ENCODE results near the gene FAM186B. TPM values are rescaled to one million over a fixed set of nuclear protein-coding genes. Genes with fewer than 3 reads are reported as not detected.

The FAM186B gene
- total and polyA plus RNA-seq, 8 donors: 0.20 to 4.6 (median 3.0) TPM

DNA sequence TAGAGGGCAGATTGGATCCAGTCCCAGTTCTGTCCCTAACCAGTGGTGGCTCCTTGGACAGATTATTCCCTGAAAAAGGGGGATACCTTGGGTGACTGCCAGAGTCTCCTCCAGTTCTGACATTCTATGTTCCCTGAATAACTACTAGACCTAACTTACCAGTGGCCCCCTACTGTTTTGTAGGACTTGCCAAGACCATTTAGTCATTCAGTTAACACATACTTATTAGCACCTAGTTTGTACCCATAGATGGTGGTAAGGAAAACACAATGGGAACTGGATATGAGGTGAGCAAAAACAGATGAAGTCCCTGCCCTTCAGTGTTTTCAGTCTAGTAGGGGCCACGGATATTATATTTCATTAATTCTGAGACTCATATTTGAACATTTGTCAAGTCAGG, 21.4 kb upstream of the FAM186B start:
- H3K4me1 ChIP-seq: peaks cover 8 to 23% of the 10 kb centered on the region in 2 donors

DNA sequence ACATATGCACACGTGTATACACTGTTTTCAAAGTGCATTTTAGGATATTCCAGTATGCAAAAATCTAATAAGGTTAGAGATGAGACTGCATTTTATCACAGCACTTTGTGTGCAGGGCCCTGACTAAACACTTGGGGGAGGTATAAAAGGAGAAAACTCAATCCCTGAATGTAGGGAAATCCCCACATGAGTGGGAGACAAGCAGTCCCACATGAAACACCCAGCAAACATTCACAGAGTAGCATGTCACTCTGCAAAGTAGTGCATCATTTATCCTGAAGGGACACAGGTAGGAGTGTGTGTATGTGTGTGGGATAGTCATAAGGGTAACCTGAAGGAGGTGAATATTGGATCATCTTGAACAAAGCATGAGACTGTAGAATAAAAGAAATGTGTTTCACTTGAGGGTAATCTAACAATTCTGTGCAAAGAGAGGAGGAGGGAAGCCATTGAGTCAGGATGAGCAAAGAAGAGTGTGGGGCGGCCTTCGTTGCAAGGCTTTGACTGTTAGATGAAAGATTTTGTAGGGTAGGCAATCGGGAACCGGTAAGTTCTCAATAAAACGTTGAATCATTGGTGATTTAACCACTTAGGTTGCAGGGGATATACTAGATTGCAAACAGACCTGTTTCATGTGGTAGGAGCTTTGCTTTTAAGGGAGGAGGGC, 20.9 kb upstream of the FAM186B start:
- no peak overlapping the region for H3K27ac ChIP-seq

More for the DNA sequence above, 21.4 kb upstream of the FAM186B start:
- H3K27ac ChIP-seq: no peak overlapping the region
- peaks cover 0 to 3% of the 10 kb centered on the region in 2 donors for H3K36me3 ChIP-seq
- intact Hi-C loops (cut with DNase I): no loop called here
- no peak overlapping the region for H3K4me3 ChIP-seq
- TF ChIP-seq, protein P1, sequence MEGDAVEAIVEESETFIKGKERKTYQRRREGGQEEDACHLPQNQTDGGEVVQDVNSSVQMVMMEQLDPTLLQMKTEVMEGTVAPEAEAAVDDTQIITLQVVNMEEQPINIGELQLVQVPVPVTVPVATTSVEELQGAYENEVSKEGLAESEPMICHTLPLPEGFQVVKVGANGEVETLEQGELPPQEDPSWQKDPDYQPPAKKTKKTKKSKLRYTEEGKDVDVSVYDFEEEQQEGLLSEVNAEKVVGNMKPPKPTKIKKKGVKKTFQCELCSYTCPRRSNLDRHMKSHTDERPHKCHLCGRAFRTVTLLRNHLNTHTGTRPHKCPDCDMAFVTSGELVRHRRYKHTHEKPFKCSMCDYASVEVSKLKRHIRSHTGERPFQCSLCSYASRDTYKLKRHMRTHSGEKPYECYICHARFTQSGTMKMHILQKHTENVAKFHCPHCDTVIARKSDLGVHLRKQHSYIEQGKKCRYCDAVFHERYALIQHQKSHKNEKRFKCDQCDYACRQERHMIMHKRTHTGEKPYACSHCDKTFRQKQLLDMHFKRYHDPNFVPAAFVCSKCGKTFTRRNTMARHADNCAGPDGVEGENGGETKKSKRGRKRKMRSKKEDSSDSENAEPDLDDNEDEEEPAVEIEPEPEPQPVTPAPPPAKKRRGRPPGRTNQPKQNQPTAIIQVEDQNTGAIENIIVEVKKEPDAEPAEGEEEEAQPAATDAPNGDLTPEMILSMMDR (IDR thresholded peaks at IDR 0.05): no peak
- ATAC-seq (no peak), DNase-seq (no peak)
- no peaks in the 10 kb centered on the region for H3K9me3 ChIP-seq
- H3K27me3 ChIP-seq: peaks cover 0 to 10% of the 10 kb centered on the region in 2 donors

DNA sequence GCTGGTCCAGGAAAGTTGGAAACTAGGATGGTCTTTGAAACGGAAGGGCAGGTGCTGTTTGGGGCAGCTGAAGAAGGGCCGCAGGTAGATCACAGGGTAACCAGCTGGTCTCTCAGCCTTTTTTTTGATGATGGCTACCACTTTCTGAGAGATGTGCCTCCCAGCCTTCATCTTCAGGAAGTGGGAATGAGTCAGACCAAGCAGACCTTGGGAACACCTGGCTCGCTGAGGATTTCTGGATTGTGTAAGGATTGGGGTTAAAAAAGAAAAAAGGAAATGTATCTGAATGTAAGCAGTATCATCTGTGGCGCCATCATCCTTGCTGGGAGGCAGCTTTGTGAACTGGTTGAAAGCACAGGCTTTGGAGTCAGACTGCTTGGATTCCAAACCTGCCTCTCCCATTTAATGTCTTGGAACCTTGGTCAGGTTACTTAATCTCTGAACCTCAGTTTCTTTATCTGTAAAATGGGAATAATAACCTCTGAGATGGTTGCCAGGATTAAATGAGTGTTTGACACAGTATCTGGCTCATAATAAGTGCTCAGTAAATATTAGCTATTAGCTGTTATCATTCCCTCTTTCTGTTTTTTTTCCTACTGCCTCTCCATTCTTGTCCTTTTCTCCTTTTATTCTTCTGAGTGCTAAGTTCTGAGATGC, 19.6 kb upstream of the FAM186B start:
- TF ChIP-seq, protein P1 (IDR thresholded peaks at IDR 0.05): no peak
- no peak overlapping the region for H3K4me3 ChIP-seq
- DNase-seq: no peak
- ATAC-seq: no peak
- no peaks in the 10 kb centered on the region for H3K9me3 ChIP-seq
- H3K4me1 ChIP-seq: peaks cover 11 to 28% of the 10 kb centered on the region in 2 donors
- H3K27ac ChIP-seq: no peak overlapping the region
- H3K27me3 ChIP-seq: peaks cover 0 to 20% of the 10 kb centered on the region in 2 donors
- intact Hi-C loops (cut with DNase I): no loop called here
- H3K36me3 ChIP-seq: no peaks in the 10 kb centered on the region

More for the DNA sequence above, 20.9 kb upstream of the FAM186B start:
- no peak for ATAC-seq
- no peaks in the 10 kb centered on the region for H3K9me3 ChIP-seq
- H3K4me1 ChIP-seq: peaks cover 11 to 28% of the 10 kb centered on the region in 2 donors
- no peaks in the 10 kb centered on the region for H3K36me3 ChIP-seq
- DNase-seq: no peak
- peaks cover 0 to 15% of the 10 kb centered on the region in 2 donors for H3K27me3 ChIP-seq
- intact Hi-C loops (cut with DNase I): no loop called here
- TF ChIP-seq, protein P1 (IDR thresholded peaks at IDR 0.05): no peak
- H3K4me3 ChIP-seq: no peak overlapping the region

DNA sequence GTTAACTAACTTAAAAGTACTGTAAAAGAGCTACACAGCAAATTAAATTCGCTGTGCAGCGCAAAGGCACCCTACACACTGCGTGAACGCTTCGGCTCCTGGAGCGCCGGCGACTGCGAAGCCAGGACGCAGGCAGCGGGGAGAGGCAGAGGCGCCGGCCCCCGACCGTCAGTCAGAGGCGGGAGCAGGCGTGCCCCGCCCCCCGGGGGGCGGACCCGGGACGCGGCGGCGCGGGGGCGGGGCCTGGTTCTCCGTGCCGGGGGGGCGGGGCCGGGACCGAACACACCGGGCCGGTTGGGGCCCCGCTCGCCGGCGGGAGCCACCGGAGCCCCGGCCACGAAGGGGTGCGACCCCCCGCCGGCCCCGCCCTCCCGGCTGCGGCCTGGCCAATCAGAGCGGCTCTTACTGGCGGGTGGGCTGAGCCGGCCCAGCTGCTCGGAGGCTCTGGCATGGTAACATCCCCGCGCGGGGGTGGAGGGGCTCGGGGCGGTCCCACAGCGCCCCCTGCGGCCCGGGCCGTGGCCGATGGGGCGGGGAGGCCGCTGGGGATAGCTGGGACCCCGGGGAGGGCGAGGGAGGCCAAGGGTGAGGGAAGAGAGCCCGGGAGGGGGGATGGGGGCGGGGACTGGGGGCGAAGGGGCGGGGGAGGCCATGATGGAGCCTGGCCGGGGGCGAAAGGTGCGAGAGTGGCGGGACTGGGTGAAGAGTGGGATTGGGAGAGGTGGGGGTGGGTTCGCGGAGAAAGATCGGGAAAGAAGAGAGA, 17.9 kb upstream of the FAM186B start, which contains the start of gene PRPF40B:
PRPF40B (plus strand) TSS at position 420 of the 763 bp plus-strand sequence; CDS start at position 450, 30 bp downstream.
- peak; percentile 76 to 97 (median 89) for DNase-seq
- H3K27me3 ChIP-seq: peaks cover 0 to 23% of the 10 kb centered on the region in 2 donors
- peaks cover 11 to 28% of the 10 kb centered on the region in 2 donors for H3K4me1 ChIP-seq
- H3K36me3 ChIP-seq: no peaks in the 10 kb centered on the region
- no peaks in the 10 kb centered on the region for H3K9me3 ChIP-seq
- intact Hi-C loops (cut with DNase I): no loop called here
- peak within 1 kb of the TSS; percentile 46 to 56 for H3K4me3 ChIP-seq
- peak; percentile 93 for ATAC-seq
- TF ChIP-seq, protein P1 (IDR thresholded peaks at IDR 0.05): peak in 1 of 2 donors; percentile 26
- peak within 1 kb of the TSS; percentile 67 to 77 for H3K27ac ChIP-seq

Data from left lung (tissue), 10 donors.